Sigmoid colon (tissue), 7 donors: Measurements from ENCODE around the gene ATRAID. TPM values are rescaled to one million over a fixed set of nuclear protein-coding genes. Genes with fewer than 3 reads are reported as not detected.
"Not testable (repeated sequence)": the region's sequence is repeated elsewhere in the genome, so short reads cannot be mapped to it uniquely, and the experiment has no call there.

Experiments used
- DNase-seq: peaks from one replicate; pipeline ENCODE4 v3.0.0-alpha.2; 2019
- H3K27ac ChIP-seq, 4 donors: fragments of 200-600 bp; sonication (generic); one replicate each; pipeline ENCODE4 v1.5.1; 2016 to 2019; ENCODE audit warnings: mild to moderate bottlenecking in 1 of 4
- H3K27me3 ChIP-seq, 3 donors: fragments of 200-600 bp; sonication (generic); one replicate each; pipeline ENCODE4 v1.5.1; 2019; ENCODE audit warnings: mild to moderate bottlenecking in 1 of 3
- H3K36me3 ChIP-seq, 4 donors: fragments of 200-600 bp; sonication (generic); one replicate each; pipeline ENCODE4 v1.5.1; 2016 to 2019
- H3K4me1 ChIP-seq, 4 donors: fragments of 200-600 bp; sonication (generic); one replicate each; pipeline ENCODE4 v1.5.1; 2017 to 2019
- H3K4me3 ChIP-seq, 4 donors: fragments of 200-600 bp; sonication (generic); one replicate each; pipeline ENCODE4 v1.5.1; 2017 to 2019; ENCODE audit warnings: mild to moderate bottlenecking in 2 of 4, moderate library complexity in 1 of 4
- H3K9me3 ChIP-seq, 4 donors: fragments of 200-600 bp in 3 of 4; sonication (generic) in 3 of 4; one replicate each; pipeline versions ENCODE4 v1.5.1 to v1.6.1; 2013 to 2019
- CTCF ChIP-seq, 4 experiments: fragments of 450-650 bp in 3 of 4; fragments of 200-600 bp in 1 of 4; IDR thresholded peaks; one replicate each; pipeline ENCODE4 v1.5.1; 2016 to 2019; ENCODE audit warnings: antibody characterized with exemption in 4 of 4, mild to moderate bottlenecking in 3 of 4, moderate library complexity in 2 of 4
- EP300 ChIP-seq, 4 donors: sonication (generic); formaldehyde crosslinking; IDR thresholded peaks; one replicate each; pipeline ENCODE4 v1.6.1; 2017; ENCODE audit warnings: antibody characterized with exemption in 4 of 4
- POLR2A ChIP-seq, 2 donors: fragments of 450-650 bp; IDR thresholded peaks; one replicate each; pipeline ENCODE4 v1.6.1; 2016; ENCODE audit warnings: antibody characterized with exemption in 2 of 2, mild to moderate bottlenecking in 2 of 2, moderate library complexity in 2 of 2
- POLR2AphosphoS5 ChIP-seq, 4 donors: sonication (generic); formaldehyde crosslinking; IDR thresholded peaks; one replicate each; pipeline ENCODE4 v1.6.1; 2017; ENCODE audit warnings: antibody characterized with exemption in 4 of 4
- WGBS, 2 donors: extraction: QIAGEN DNeasy Blood & Tissue Kit; methylation state at CpG; one replicate each; pipeline ENCODE4 v1.1.7; 2013; 5-methylcytosine and 5-hydroxymethylcytosine counted together
- intact Hi-C: fragments of 100-400 bp; cut with DNase I; formaldehyde crosslinking; loops from one replicate; pipeline ENCODE4 v1.15.1; 2023
- polyA plus RNA-seq, 3 donors: library from polyadenylated mRNA; stranded (reverse); fragments of 200-250 nt; gene quantifications; one replicate each; pipeline ENCODE4 v1.2.3, GENCODE V29; 2013
- total RNA-seq, 4 donors: library from RNA; depleted of rRNA; stranded (reverse); fragments of >200 nt; gene quantifications; one replicate each; pipeline ENCODE4 v1.1.0, GENCODE V29; 2016
- donor health status: healthy with polysubstance abuse.
- donor health status: Bipolar disorder and iron deficiency.
- donor health status: healthy.

ATRAID gene
- total and polyA plus RNA-seq, 7 donors = 58.5 to 226 (median 128) TPM

GRCh38 chr2:27171351-27171848 is 40.4 kb upstream of the ATRAID start:
- TF ChIP-seq EP300 (IDR thresholded peaks at IDR 0.05) = no peak
- TF ChIP-seq POLR2AphosphoS5 (IDR thresholded peaks at IDR 0.05) = no peak
- no peak for TF ChIP-seq CTCF (IDR thresholded peaks at IDR 0.05)
- TF ChIP-seq POLR2A (IDR thresholded peaks at IDR 0.05) = no peak
- Histone ChIP-seq H3K36me3 (no peaks in the 10 kb centered on the region), H3K4me3 (no peak overlapping the region), H3K4me1 (no peaks in the 10 kb centered on the region), H3K27ac (no peak overlapping the region), H3K27me3 (no peaks in the 10 kb centered on the region), H3K9me3 (no peaks in the 10 kb centered on the region)
- 27 to 71% methylated on average over 8 of the region's 8 CpGs for WGBS, 2 donors
- intact Hi-C loops = no loop called here
- no peak for DNase-seq

GRCh38 chr2:27174638-27175037 is 37.2 kb upstream of the ATRAID start:
- DNase-seq = no peak
- H3K4me3 ChIP-seq = no peak overlapping the region
- H3K27me3 ChIP-seq = peaks cover 0 to 6% (median 0%) of the 10 kb centered on the region in 3 donors
- 85 to 91% methylated on average over 6 of the region's 6 CpGs for WGBS, 2 donors
- TF ChIP-seq POLR2A (IDR thresholded peaks at IDR 0.05) = no peak
- TF ChIP-seq EP300 (IDR thresholded peaks at IDR 0.05) = no peak
- no peak for TF ChIP-seq POLR2AphosphoS5 (IDR thresholded peaks at IDR 0.05)
- no peak for TF ChIP-seq CTCF (IDR thresholded peaks at IDR 0.05)
- intact Hi-C loops = no loop called here
- no peaks in the 10 kb centered on the region for H3K9me3 ChIP-seq
- H3K27ac ChIP-seq = no peak overlapping the region
- no peaks in the 10 kb centered on the region for H3K4me1 ChIP-seq
- H3K36me3 ChIP-seq = no peaks in the 10 kb centered on the region

- no peak for DNase-seq
- peaks cover 0 to 6% (median 0%) of the 10 kb centered on the region in 3 donors for H3K27me3 ChIP-seq
- intact Hi-C loops = no loop called here
- 73 to 77% methylated on average over 8 of the region's 8 CpGs for WGBS, 2 donors
- TF ChIP-seq CTCF (IDR thresholded peaks at IDR 0.05) (no peak), EP300 (IDR thresholded peaks at IDR 0.05) (no peak), POLR2AphosphoS5 (IDR thresholded peaks at IDR 0.05) (no peak)
- H3K4me3 ChIP-seq = no peak overlapping the region
- H3K27ac ChIP-seq = no peak overlapping the region
- H3K4me1 ChIP-seq = no peaks in the 10 kb centered on the region
- no peaks in the 10 kb centered on the region for H3K36me3 ChIP-seq
- no peaks in the 10 kb centered on the region for H3K9me3 ChIP-seq
These were observed 36.5 kb upstream of the ATRAID start for GRCh38 chr2:27175330-27175729.

GRCh38 chr2:27175781-27176180 is 36.1 kb upstream of the ATRAID start:
- WGBS, 2 donors = 93 to 96% methylated on average over 4 of the region's 4 CpGs

GRCh38 chr2:27177441-27178351 is 34.1 kb upstream of the ATRAID start:
- Histone ChIP-seq H3K27me3 (peaks cover 0 to 6% (median 0%) of the 10 kb centered on the region in 3 donors), H3K4me3 (no peak overlapping the region), H3K4me1 (no peaks in the 10 kb centered on the region), H3K36me3 (no peaks in the 10 kb centered on the region), H3K9me3 (no peaks in the 10 kb centered on the region), H3K27ac (no peak overlapping the region)
- DNase-seq = no peak
- WGBS, 2 donors = 32 to 67% methylated on average over 15 of the region's 15 CpGs
- TF ChIP-seq EP300 (IDR thresholded peaks at IDR 0.05) = no peak
- TF ChIP-seq CTCF (IDR thresholded peaks at IDR 0.05) = no peak
- no peak for TF ChIP-seq POLR2A (IDR thresholded peaks at IDR 0.05)
- no peak for TF ChIP-seq POLR2AphosphoS5 (IDR thresholded peaks at IDR 0.05)
- intact Hi-C loops = no loop called here

More at GRCh38 chr2:27175781-27176180, 36.1 kb upstream of the ATRAID start:
- H3K4me1 ChIP-seq, intact Hi-C loops, H3K9me3 ChIP-seq, H3K36me3 ChIP-seq, H3K27me3 ChIP-seq, H3K27ac ChIP-seq, DNase-seq, H3K4me3 ChIP-seq: not testable (repeated sequence)
